H9 (cell line): ENCODE results near the gene SDR42E2. TPM values are rescaled to one million over a fixed set of nuclear protein-coding genes. Genes with fewer than 3 reads are reported as not detected.

ENCODE experiments used
- DNase-seq: peaks from one replicate; pipeline ENCODE4 v3.0.0-alpha.2; 2017
- H2AFZ ChIP-seq: one replicate; pipeline ENCODE4 v1.6.1; 2013; ENCODE audit warnings: mild to moderate bottlenecking, low read length, control low read depth, moderate library complexity
- H2AK5ac ChIP-seq: 2 replicates; pipeline ENCODE4 v1.6.1; 2013; ENCODE audit warnings: low read length, control low read depth, mixed read lengths; ENCODE audit not compliant: insufficient read length
- H2BK120ac ChIP-seq: one replicate; pipeline ENCODE4 v1.6.1; 2013; ENCODE audit warnings: low read depth, mild to moderate bottlenecking, low read length, control low read depth, inconsistent platforms; ENCODE audit not compliant: poor library complexity, severe bottlenecking
- H2BK12ac ChIP-seq: 2 replicates; pipeline ENCODE4 v1.6.1; 2013; ENCODE audit warnings: low read length, control low read depth, mixed read lengths, low read depth; ENCODE audit not compliant: insufficient read length
- H2BK15ac ChIP-seq: 2 replicates; pipeline ENCODE4 v1.6.1; 2013; ENCODE audit warnings: low read depth, low read length, control low read depth
- H2BK20ac ChIP-seq: one replicate; pipeline ENCODE4 v1.6.1; 2013; ENCODE audit warnings: low read depth, mild to moderate bottlenecking, low read length, control low read depth, inconsistent platforms; ENCODE audit not compliant: poor library complexity, severe bottlenecking
- H2BK5ac ChIP-seq: 2 replicates; pipeline ENCODE4 v1.6.1; 2013; ENCODE audit warnings: low read length, control low read depth, mixed read lengths; ENCODE audit not compliant: insufficient read length
- H3K14ac ChIP-seq: 2 replicates; pipeline ENCODE4 v1.6.1; 2013; ENCODE audit warnings: low read length, control low read depth; ENCODE audit not compliant: insufficient read depth
- H3K18ac ChIP-seq: 2 replicates; pipeline ENCODE4 v1.6.1; 2013; ENCODE audit warnings: low read depth, mild to moderate bottlenecking, mixed read lengths, low read length, control low read depth; ENCODE audit not compliant: insufficient read length
- H3K23ac ChIP-seq: 2 replicates; pipeline ENCODE4 v1.6.1; 2013; ENCODE audit warnings: low read length, control low read depth, mixed read lengths, low read depth; ENCODE audit not compliant: insufficient read length
- H3K23me2 ChIP-seq: 2 replicates; pipeline ENCODE4 v1.6.1; 2013; ENCODE audit warnings: low read depth, mild to moderate bottlenecking, mixed read lengths, low read length, control low read depth; ENCODE audit not compliant: insufficient read length, poor library complexity, severe bottlenecking
- H3K27ac ChIP-seq: 2 replicates; pipeline ENCODE4 v1.5.1; 2013; ENCODE audit warnings: low read length, control low read depth, mixed read lengths, low read depth; ENCODE audit not compliant: insufficient read length
- H3K27me3 ChIP-seq: 2 replicates; pipeline ENCODE4 v1.6.1; 2013; ENCODE audit warnings: low read length, control low read depth, inconsistent platforms; ENCODE audit not compliant: insufficient read depth
- H3K4ac ChIP-seq: 2 replicates; pipeline ENCODE4 v1.6.1; 2013; ENCODE audit warnings: low read depth, mild to moderate bottlenecking, control low read depth, inconsistent platforms, low read length, moderate library complexity
- H3K4me1 ChIP-seq: 2 replicates; pipeline ENCODE4 v1.6.1; 2013; ENCODE audit warnings: low read length, control low read depth, inconsistent platforms; ENCODE audit not compliant: insufficient read depth
- H3K4me2 ChIP-seq: 2 replicates; pipeline ENCODE4 v1.6.1; 2013; ENCODE audit warnings: low read length, control low read depth, mixed read lengths; ENCODE audit not compliant: insufficient read length, insufficient read depth
- H3K56ac ChIP-seq: 2 replicates; pipeline ENCODE4 v1.6.1; 2013; ENCODE audit warnings: low read depth, mild to moderate bottlenecking, mixed read lengths, low read length, control low read depth; ENCODE audit not compliant: insufficient read length
- H3K79me1 ChIP-seq: 2 replicates; pipeline ENCODE4 v1.6.1; 2013; ENCODE audit warnings: low read depth, mild to moderate bottlenecking, moderate library complexity, low read length, control low read depth, inconsistent platforms; ENCODE audit not compliant: insufficient read depth, poor library complexity, severe bottlenecking
- H3K79me2 ChIP-seq: 2 replicates; pipeline ENCODE4 v1.6.1; 2013; ENCODE audit warnings: low read length, control low read depth, inconsistent platforms; ENCODE audit not compliant: insufficient read depth
- H3K9ac ChIP-seq: 2 replicates; pipeline ENCODE4 v1.6.1; 2013; ENCODE audit warnings: low read length, control low read depth, mixed read lengths; ENCODE audit not compliant: insufficient read length; ENCODE audit errors: extremely low read depth
- H3K9me3 ChIP-seq: one replicate; pipeline ENCODE4 v1.6.1; 2013; ENCODE audit warnings: low read depth, low read length, inconsistent platforms; ENCODE audit not compliant: control insufficient read depth
- H3T11ph ChIP-seq: one replicate; pipeline ENCODE4 v1.6.1; 2013; ENCODE audit warnings: mild to moderate bottlenecking, low read length, control low read depth, inconsistent platforms
- H4K20me1 ChIP-seq: one replicate; pipeline ENCODE4 v1.6.1; 2013; ENCODE audit not compliant: control insufficient read depth, insufficient read length, insufficient read depth
- H4K5ac ChIP-seq: 2 replicates; pipeline ENCODE4 v1.6.1; 2013; ENCODE audit warnings: low read depth, mild to moderate bottlenecking, mixed read lengths, low read length, control low read depth; ENCODE audit not compliant: insufficient read length
- H4K8ac ChIP-seq: replicated peaks from 2 replicates; pipeline ENCODE4 v1.6.1; 2013; ENCODE audit warnings: low read length, control low read depth, mixed read lengths, low read depth; ENCODE audit not compliant: insufficient read length
- H4K91ac ChIP-seq: 2 replicates; pipeline ENCODE4 v1.6.1; 2013; ENCODE audit warnings: low read depth, mild to moderate bottlenecking, moderate library complexity, mixed read lengths, low read length, control low read depth; ENCODE audit not compliant: insufficient read length
- H3K27ac Mint-ChIP-seq, 3 experiments: 2 replicates in 2 of 3; 3 replicates in 1 of 3; pipeline ENCODE4 v1.8.0; 2020 to 2021; ENCODE audit warnings: mixed read lengths in 3 of 3, mild to moderate bottlenecking in 1 of 3, moderate library complexity in 1 of 3
- H3K27me3 Mint-ChIP-seq: 2 replicates; pipeline ENCODE4 v1.8.0; 2021; ENCODE audit warnings: low read depth, mild to moderate bottlenecking, moderate library complexity, mixed read lengths
- H3K36me3 Mint-ChIP-seq, 3 experiments: 2 replicates in 2 of 3; 3 replicates in 1 of 3; pipeline ENCODE4 v1.8.0; 2020 to 2021; ENCODE audit warnings: low read depth in 3 of 3, mixed read lengths in 3 of 3; ENCODE audit not compliant: insufficient read depth in 1 of 3
- H3K4me1 Mint-ChIP-seq, 2 experiments: 2 replicates each; pipeline ENCODE4 v1.8.0; 2020; ENCODE audit warnings: mixed read lengths in 2 of 2
- H3K4me3 Mint-ChIP-seq, 2 experiments: 2 replicates in 1 of 2; 3 replicates in 1 of 2; pipeline ENCODE4 v1.8.0; 2020 to 2021; ENCODE audit warnings: mild to moderate bottlenecking in 2 of 2, mixed read lengths in 2 of 2, moderate library complexity in 1 of 2
- H3K9me3 Mint-ChIP-seq, 2 experiments: 2 replicates in 1 of 2; 3 replicates in 1 of 2; pipeline ENCODE4 v1.8.0; 2020; ENCODE audit warnings: mild to moderate bottlenecking in 2 of 2, mixed read lengths in 2 of 2, moderate library complexity in 1 of 2
- WGBS: extraction: QIAGEN DNeasy Blood & Tissue Kit; methylation state at CpG from one replicate; pipeline ENCODE4 v1.1.7; 2013; ENCODE audit warnings: missing lambda C conversion rate, low lambda C conversion rate, mixed read lengths; ENCODE audit not compliant: insufficient read length; ENCODE audit errors: extremely low coverage; 5-methylcytosine and 5-hydroxymethylcytosine counted together
- total RNA-seq: library from RNA; stranded (reverse); gene quantifications from 2 replicates; pipeline ENCODE4 v1.2.1, GENCODE V29; 2021
- TF ChIP-seq, protein P1 (sequence below): fragments of 200-600 bp; sonication (generic); conservative IDR thresholded peaks from 3 replicates; pipeline ENCODE4 v1.8.0; 2021; ENCODE audit warnings: antibody characterized with exemption, mild to moderate bottlenecking

SDR42E2 gene
- total RNA-seq, 1 experiment from 2014 or later: 0.09 TPM

DNA sequence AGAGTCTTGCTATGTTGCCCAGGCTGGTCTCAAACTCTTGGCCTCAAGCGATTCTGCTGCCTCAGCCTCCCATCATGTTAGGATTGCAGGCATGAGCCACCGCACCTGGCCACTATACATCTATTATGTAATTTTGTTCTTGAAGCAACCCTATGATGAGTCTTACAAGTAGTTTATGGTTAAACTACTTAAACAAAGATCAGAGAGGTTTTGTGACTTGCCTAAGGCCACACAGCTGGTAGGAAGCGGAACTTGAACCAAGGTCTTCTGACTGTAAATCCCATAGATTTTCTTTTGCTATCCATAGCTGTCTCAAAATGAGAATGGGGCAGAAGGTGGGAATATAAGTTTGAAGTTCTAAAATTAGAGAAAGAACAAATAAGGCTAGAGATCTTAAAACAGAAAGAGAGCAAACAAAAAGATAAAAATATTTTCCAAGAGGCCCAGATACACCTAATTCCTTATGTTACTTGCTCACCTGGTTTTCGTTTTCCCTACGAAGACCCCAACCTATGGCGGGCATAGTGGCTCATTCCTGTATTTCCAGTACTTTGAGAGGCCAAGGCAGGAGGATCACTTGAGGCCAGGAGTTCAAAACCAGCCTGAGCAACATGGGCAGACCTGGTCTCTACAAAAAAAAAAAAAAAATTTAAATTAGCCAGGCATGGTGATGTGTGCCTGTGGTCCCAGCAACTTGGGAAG, 37.6 kb upstream of the SDR42E2 start:
- no peak overlapping the region for H3K27ac Mint-ChIP-seq
- peaks cover 19% of the 10 kb centered on the region for H3K27me3 Mint-ChIP-seq

More for the DNA sequence above, 37.6 kb upstream of the SDR42E2 start:
- Histone ChIP-seq H3K4me2 (no peak overlapping the region), H3K9me3 (no peaks in the 10 kb centered on the region), H2AK5ac (no peak overlapping the region), H2BK120ac (no peak overlapping the region), H3K9ac (no peak overlapping the region), H3K4ac (no peak overlapping the region), H3T11ph (no peak overlapping the region), H4K20me1 (no peaks in the 10 kb centered on the region), H3K79me1 (no peaks in the 10 kb centered on the region), H3K14ac (no peak overlapping the region), H3K79me2 (no peaks in the 10 kb centered on the region), H2BK15ac (no peak overlapping the region), H4K8ac (no peak overlapping the region), H3K4me1 (no peaks in the 10 kb centered on the region), H3K23ac (no peak overlapping the region), H2BK5ac (no peak overlapping the region), H3K27ac (no peak overlapping the region), H3K18ac (no peak overlapping the region), H4K91ac (no peak overlapping the region), H2BK12ac (no peak overlapping the region), H3K27me3 (no peaks in the 10 kb centered on the region), H3K23me2 (no peaks in the 10 kb centered on the region), H4K5ac (no peak overlapping the region), H2BK20ac (no peak overlapping the region), H3K56ac (no peak overlapping the region), H2AFZ (no peak overlapping the region)
- TF ChIP-seq, protein P1, sequence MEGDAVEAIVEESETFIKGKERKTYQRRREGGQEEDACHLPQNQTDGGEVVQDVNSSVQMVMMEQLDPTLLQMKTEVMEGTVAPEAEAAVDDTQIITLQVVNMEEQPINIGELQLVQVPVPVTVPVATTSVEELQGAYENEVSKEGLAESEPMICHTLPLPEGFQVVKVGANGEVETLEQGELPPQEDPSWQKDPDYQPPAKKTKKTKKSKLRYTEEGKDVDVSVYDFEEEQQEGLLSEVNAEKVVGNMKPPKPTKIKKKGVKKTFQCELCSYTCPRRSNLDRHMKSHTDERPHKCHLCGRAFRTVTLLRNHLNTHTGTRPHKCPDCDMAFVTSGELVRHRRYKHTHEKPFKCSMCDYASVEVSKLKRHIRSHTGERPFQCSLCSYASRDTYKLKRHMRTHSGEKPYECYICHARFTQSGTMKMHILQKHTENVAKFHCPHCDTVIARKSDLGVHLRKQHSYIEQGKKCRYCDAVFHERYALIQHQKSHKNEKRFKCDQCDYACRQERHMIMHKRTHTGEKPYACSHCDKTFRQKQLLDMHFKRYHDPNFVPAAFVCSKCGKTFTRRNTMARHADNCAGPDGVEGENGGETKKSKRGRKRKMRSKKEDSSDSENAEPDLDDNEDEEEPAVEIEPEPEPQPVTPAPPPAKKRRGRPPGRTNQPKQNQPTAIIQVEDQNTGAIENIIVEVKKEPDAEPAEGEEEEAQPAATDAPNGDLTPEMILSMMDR: no peak
- no peak for DNase-seq
- H3K9me3 Mint-ChIP-seq: no peaks in the 10 kb centered on the region; a peak in 1 of 5 replicates
- H3K4me3 Mint-ChIP-seq: no peak overlapping the region
- no CpG with 5 or more reads among the region's 6 CpGs for WGBS
- no peaks in the 10 kb centered on the region for H3K36me3 Mint-ChIP-seq
- peaks cover 0 to 2% of the 10 kb centered on the region in 2 experiments; a peak in 1 of 4 replicates for H3K4me1 Mint-ChIP-seq
